Uterus (tissue), 2 donors: ENCODE results near the gene SLC12A5.

Source experiments
- POLR2A ChIP-seq, 2 donors: fragments of 450-650 bp; IDR thresholded peaks; one replicate each; pipeline ENCODE4 v1.6.1; 2016; ENCODE audit warnings: antibody characterized with exemption in 2 of 2, mild to moderate bottlenecking in 1 of 2, moderate library complexity in 1 of 2
- TF ChIP-seq, protein P1 (sequence below), 4 experiments: fragments of 200-600 bp in 2 of 4; fragments of 450-650 bp in 2 of 4; sonication (generic) in 2 of 4; IDR thresholded peaks; one replicate each; pipeline ENCODE4 v1.5.1; 2016 to 2019; ENCODE audit warnings: antibody characterized with exemption in 4 of 4, mild to moderate bottlenecking in 2 of 4, moderate library complexity in 1 of 4

DNA sequence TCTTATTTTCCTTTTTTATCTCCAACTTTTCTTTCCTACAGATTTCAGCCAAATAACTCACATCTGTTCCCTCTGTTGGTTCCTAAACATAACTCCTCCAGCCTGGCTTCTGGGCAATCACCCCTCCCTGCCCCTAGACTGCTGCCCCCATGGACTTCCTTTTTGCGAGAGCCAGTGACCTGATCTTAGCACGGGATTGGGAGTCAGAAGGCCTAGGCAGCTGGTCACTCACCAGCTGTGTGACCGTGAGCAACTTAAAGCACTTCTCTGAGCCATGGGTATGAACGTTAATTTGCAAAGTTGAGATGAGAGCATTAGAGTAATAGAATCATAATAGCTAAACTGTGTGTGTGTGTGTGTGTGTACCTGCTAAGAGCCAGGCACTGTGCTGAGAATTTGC lies 24.8 kb upstream of the SLC12A5 start:
- TF ChIP-seq POLR2A (IDR thresholded peaks at IDR 0.05) = no peak
- TF ChIP-seq, protein P1, sequence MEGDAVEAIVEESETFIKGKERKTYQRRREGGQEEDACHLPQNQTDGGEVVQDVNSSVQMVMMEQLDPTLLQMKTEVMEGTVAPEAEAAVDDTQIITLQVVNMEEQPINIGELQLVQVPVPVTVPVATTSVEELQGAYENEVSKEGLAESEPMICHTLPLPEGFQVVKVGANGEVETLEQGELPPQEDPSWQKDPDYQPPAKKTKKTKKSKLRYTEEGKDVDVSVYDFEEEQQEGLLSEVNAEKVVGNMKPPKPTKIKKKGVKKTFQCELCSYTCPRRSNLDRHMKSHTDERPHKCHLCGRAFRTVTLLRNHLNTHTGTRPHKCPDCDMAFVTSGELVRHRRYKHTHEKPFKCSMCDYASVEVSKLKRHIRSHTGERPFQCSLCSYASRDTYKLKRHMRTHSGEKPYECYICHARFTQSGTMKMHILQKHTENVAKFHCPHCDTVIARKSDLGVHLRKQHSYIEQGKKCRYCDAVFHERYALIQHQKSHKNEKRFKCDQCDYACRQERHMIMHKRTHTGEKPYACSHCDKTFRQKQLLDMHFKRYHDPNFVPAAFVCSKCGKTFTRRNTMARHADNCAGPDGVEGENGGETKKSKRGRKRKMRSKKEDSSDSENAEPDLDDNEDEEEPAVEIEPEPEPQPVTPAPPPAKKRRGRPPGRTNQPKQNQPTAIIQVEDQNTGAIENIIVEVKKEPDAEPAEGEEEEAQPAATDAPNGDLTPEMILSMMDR (IDR thresholded peaks at IDR 0.05) = no peak
